Pancreas (tissue), 10 donors: ENCODE measurements around the gene DPP3. TPM values are rescaled to one million over a fixed set of nuclear protein-coding genes. Genes with fewer than 3 reads are reported as not detected.
"Not testable (repeated sequence)": the region's sequence is repeated elsewhere in the genome, so short reads cannot be mapped to it uniquely, and the experiment has no call there.

Experiments
- ATAC-seq, 4 donors: fragments of 200-7000 bp; cut with Tn5 transposase; one replicate each; pipeline versions ENCODE4 v1.8.0 to v1.9.1; 2020; ENCODE audit warnings: mild to moderate bottlenecking in 4 of 4, moderate library complexity in 4 of 4
- DNase-seq, 6 donors: peaks; one replicate each; pipeline ENCODE4 v3.0.0-alpha.2; 2020
- FAIRE-seq: peaks from 2 replicates; lab custom pipeline; 2012; peaks lifted over from hg19 to GRCh38; lab: Jason Lieb, UNC
- H3K27ac ChIP-seq, 4 donors: fragments of 200-600 bp; sonication (generic); 1 replicate in 3 of 4; 2 replicates in 1 of 4; pipeline versions ENCODE4 v1.5.0 to v1.8.0; 2020
- H3K27me3 ChIP-seq, 4 donors: fragments of 200-600 bp; one replicate each; pipeline ENCODE4 v1.8.0; 2021
- H3K36me3 ChIP-seq, 3 donors: fragments of 200-600 bp; sonication (generic) in 1 of 3; one replicate each; pipeline versions ENCODE4 v1.5.0 to v1.8.0; 2020 to 2021
- H3K4me1 ChIP-seq, 3 donors: fragments of 200-600 bp; one replicate each; pipeline ENCODE4 v1.8.0; 2021
- H3K4me3 ChIP-seq, 4 donors: fragments of 200-600 bp; sonication (generic) in 2 of 4; one replicate each; pipeline versions ENCODE4 v1.5.0 to v1.8.0; 2020 to 2021
- H3K9me3 ChIP-seq, 4 donors: fragments of 200-600 bp; one replicate each; pipeline ENCODE4 v1.8.0; 2021
- WGBS, 2 donors: extraction: QIAGEN DNeasy Blood & Tissue Kit; methylation state at CpG; one replicate each; pipeline ENCODE4 v1.1.7; 2013; 5-methylcytosine and 5-hydroxymethylcytosine counted together
- intact Hi-C, 3 donors: fragments of 100-400 bp; cut with DNase I; formaldehyde crosslinking; loops; one replicate each; pipeline versions ENCODE4 v1.11.1 to v1.14.2; 2022
- polyA plus RNA-seq, 2 donors: library from polyadenylated mRNA; stranded (reverse); fragments of 200-250 nt; gene quantifications; one replicate each; pipeline ENCODE4 v1.2.3, GENCODE V29; 2013
- total RNA-seq, 6 donors: library from RNA; stranded (reverse); fragmentation: NEBNext Ultra II Directional in 4 of 6; extraction: Animal tissue kit (Norgen Biotek cat#: 25700) in 4 of 6; gene quantifications; one replicate each; pipeline versions ENCODE4 v1.2.1 to v1.2.4, GENCODE V29; 2021 to 2023
- TF ChIP-seq, protein P1 (sequence below), 4 donors: fragments of 200-600 bp; sonication (generic) in 3 of 4; IDR thresholded peaks; one replicate each; pipeline versions ENCODE4 v1.5.0 to v1.8.0; 2021; ENCODE audit warnings: antibody characterized with exemption in 4 of 4
- donor health status: healthy with polysubstance abuse.
- donor health status: DM: no; HTN: no; CAD: no; lungs with moderate emphysema.
- donor health status: DM: no; HTN: no; CAD: no.
- donor health status: control.
- donor health status: control.
- donor health status: Bipolar disorder and iron deficiency.
- donor health status: DM: yes; HTN: yes; CAD: no.
- donor health status: DM: no; HTN: no; CAD: no.
- donor health status: DM: no; HTN: no; CAD: no.
- donor health status: DM: yes; HTN: yes; CAD: no.

Gene DPP3
- total and polyA plus RNA-seq, 8 donors, result 8.5 to 27.0 (median 20.7) TPM

DNA sequence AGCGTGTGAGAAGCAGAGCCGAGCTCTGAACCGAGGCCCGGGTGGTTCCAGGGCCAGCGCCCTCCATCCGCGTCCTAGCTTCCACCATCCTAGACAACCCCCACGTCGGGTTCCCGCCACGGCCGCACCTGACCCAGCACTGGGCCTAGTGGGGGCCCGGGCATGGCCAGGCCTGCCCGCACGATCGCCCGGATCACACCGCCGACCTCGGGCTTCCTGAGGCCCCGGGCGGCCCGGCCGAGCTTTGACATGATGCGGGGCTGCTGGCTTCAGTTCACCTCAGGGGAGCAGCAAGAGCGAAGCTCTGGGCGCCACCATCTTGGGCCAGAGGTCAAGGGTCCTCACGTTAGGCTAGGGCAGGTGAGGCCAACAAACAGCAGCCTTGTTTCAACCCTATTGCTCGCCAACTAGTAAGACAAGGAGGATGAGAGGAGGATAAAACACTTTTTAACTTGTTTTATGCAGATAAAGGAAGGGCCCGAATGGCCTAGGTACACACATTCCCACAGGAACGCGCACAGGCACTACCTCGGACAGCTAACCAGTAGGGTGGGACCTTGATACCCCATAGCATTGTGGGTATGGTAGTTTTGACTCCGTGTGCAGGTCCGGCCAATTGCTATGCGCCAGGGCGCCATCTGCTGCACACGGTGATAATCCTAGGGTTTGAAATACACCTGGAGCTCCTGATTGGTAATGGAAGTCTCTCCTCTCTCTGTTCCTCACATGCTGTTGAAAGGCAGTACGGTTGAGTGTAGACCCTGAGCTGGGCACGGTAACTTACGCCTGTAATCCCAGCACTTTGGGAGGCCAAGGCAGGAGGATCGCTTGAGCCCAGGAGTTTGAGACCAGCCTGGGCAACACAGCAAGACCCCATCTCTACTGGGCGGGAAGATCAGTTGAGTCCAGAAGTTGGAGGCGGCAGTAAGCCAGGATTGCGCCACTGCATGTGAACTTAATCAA lies 41.4 kb upstream of the DPP3 start, which contains the start of gene MRPL11:
Gene MRPL11 (minus strand): TSS at position 345 of the 963 bp plus-strand sequence. CDS start 94 bp downstream, at position 251.
- H3K9me3 ChIP-seq, result no peaks in the 10 kb centered on the region
- no peaks in the 10 kb centered on the region for H3K27me3 ChIP-seq
- no peak for FAIRE-seq
- H3K4me1 ChIP-seq, result peaks cover 0 to 8% (median 7%) of the 10 kb centered on the region in 3 donors
- H3K27ac ChIP-seq, result peak within 1 kb of the TSS; percentile 62 to 89 (median 74)
- 6% methylated on average over 45 of the region's 45 CpGs for WGBS, 2 donors
- ATAC-seq, result peak; percentile 99 to 100 (median 100)
- H3K4me3 ChIP-seq, result peak within 1 kb of the TSS; percentile 67 to 91 (median 90)
- H3K36me3 ChIP-seq, result peaks cover 0 to 6% (median 0%) of the 10 kb centered on the region in 3 donors
- intact Hi-C loops, result no loop called here
- TF ChIP-seq, protein P1, sequence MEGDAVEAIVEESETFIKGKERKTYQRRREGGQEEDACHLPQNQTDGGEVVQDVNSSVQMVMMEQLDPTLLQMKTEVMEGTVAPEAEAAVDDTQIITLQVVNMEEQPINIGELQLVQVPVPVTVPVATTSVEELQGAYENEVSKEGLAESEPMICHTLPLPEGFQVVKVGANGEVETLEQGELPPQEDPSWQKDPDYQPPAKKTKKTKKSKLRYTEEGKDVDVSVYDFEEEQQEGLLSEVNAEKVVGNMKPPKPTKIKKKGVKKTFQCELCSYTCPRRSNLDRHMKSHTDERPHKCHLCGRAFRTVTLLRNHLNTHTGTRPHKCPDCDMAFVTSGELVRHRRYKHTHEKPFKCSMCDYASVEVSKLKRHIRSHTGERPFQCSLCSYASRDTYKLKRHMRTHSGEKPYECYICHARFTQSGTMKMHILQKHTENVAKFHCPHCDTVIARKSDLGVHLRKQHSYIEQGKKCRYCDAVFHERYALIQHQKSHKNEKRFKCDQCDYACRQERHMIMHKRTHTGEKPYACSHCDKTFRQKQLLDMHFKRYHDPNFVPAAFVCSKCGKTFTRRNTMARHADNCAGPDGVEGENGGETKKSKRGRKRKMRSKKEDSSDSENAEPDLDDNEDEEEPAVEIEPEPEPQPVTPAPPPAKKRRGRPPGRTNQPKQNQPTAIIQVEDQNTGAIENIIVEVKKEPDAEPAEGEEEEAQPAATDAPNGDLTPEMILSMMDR (IDR thresholded peaks at IDR 0.05), result peak in 3 of 4 donors; percentile 14 to 33 (median 19)
- peak; percentile 82 to 93 (median 90) for DNase-seq

DNA sequence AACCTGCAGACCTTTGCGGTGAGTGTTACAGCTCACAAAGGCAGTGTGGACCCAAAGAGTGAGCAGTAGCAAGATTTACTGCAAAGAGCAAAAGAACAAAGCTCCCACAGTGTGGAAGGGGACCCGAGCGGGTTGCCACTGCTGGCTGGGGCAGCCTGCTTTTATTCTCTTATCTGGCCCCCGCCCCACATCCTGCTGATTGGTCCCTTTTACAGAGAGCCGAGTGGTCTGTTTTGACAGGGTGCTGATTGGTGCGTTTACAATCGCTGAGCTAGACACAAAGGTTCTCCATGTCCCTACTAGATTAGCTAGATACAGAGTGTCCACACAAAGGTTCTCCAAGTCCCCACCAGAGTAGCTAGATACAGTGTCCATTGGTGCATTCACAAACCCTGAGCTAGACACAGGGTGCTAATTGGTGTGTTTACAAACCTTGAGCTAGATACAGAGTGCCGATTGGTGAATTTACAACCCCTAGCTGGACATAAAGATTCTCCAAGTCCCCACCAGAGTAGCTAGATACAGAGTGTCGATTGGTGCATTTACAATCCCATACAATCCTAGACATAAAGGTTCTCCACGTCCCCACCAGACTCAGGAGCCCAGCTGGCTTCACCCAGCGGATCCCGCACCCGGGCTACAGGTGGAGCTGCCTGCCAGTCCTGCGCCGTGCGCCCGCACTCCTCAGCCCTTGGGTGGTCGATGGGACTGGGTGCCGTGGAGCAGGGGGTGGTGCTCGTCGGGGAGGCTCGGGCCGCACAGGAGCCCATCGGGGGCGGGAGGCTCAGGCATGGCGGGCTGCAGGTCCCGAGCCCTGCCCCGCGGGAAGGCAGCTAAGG lies 39.9 kb upstream of the DPP3 start:
- WGBS, 2 donors, result 69 to 71% methylated on average over 12 to 29 of the region's 29 CpGs
- DNase-seq, H3K4me1 ChIP-seq, H3K27ac ChIP-seq, H3K9me3 ChIP-seq, ATAC-seq, H3K36me3 ChIP-seq, FAIRE-seq, H3K27me3 ChIP-seq, intact Hi-C loops, H3K4me3 ChIP-seq: not testable (repeated sequence)

DNA sequence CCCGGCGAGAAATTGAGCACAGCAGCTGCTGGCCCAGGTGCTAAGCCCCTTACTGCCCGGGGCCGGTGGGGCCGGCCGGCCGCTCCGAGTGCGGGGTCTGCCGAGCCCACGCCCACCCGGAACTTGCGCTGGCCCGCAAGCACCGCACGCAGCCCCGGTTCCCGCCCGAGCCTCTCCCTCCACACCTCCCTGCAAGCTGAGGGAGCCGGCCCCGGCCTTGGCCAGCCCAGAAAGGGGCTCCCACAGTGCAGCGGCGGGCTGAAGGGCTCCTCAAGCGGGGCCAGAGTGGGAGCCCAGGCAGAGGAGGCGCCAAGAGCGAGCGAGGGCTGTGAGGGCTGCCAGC lies 39.3 kb upstream of the DPP3 start:
- ATAC-seq, H3K36me3 ChIP-seq, H3K27ac ChIP-seq, intact Hi-C loops, H3K4me1 ChIP-seq, H3K9me3 ChIP-seq, H3K4me3 ChIP-seq, DNase-seq, FAIRE-seq, H3K27me3 ChIP-seq: not testable (repeated sequence)
- WGBS, 2 donors, result 76 to 81% methylated on average over 11 to 27 of the region's 27 CpGs

DNA sequence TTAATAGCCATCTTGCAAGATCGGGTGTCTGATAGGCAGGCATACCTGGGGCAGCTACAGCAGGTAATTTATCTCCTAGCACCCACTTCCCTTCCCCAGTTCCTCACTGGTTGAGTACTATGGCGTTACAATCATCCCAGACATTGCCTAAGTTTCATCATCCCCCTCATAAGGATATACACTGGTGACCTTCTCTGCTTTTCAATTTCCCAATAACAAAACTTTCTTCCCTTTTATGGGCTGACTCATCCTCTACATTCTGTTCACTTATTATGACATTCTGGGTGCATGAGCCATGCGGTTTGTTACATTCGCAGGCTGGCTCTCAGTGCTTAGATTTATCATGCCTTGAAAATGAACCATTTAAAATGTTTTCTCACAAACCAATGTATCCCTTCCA lies 36.6 kb upstream of the DPP3 start:
- intact Hi-C loops, result no loop called here
- no peak overlapping the region for H3K4me3 ChIP-seq
- ATAC-seq, result no peak
- H3K4me1 ChIP-seq, result no peaks in the 10 kb centered on the region
- H3K27ac ChIP-seq, result no peak overlapping the region
- FAIRE-seq, result no peak
- H3K36me3 ChIP-seq, result no peaks in the 10 kb centered on the region
- DNase-seq, result no peak
- WGBS, 2 donors, result 66 to 77% methylated on average over 4 of the region's 4 CpGs
- H3K9me3 ChIP-seq, result no peaks in the 10 kb centered on the region
- TF ChIP-seq, protein P1 (IDR thresholded peaks at IDR 0.05), result no peak
- no peaks in the 10 kb centered on the region for H3K27me3 ChIP-seq

DNA sequence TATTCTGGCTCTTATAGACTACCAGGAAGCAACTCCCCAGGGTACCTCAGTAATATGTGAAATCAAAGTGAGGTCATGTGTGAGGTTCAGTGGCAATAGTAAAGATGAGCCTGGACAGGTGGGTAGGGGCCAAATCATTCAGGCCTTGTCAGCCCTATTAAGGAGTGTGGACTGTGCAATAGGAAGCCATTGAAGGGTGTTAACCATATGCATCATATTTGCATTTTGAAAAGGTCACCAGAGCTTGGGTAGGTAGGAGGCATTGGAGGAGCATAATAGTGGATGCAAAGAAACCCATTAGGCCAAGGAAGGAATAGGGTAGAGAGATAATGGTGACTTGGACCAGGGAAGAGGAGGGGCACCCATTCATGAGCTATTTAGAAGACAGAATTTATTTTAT lies 33.2 kb upstream of the DPP3 start:
- Histone ChIP-seq H3K36me3 (no peaks in the 10 kb centered on the region), H3K27me3 (no peaks in the 10 kb centered on the region), H3K4me3 (no peak overlapping the region), H3K9me3 (no peaks in the 10 kb centered on the region), H3K27ac (no peak overlapping the region), H3K4me1 (no peaks in the 10 kb centered on the region)
- ATAC-seq (no peak), FAIRE-seq (no peak), DNase-seq (no peak)
- intact Hi-C loops, result no loop called here
- TF ChIP-seq, protein P1 (IDR thresholded peaks at IDR 0.05), result no peak
